Transverse colon (tissue), 4 donors: ENCODE measurements around the gene CCDC3. TPM values are rescaled to one million over a fixed set of nuclear protein-coding genes. Genes with fewer than 3 reads are reported as not detected.

Source experiments
- DNase-seq: peaks from one replicate; pipeline ENCODE4 v3.0.0-alpha.2; 2019
- H3K27ac ChIP-seq, 4 donors: fragments of 200-600 bp; sonication (generic); 2 replicates each; pipeline ENCODE4 v1.5.1; 2016 to 2018; ENCODE audit warnings: inconsistent platforms in 4 of 4
- H3K27me3 ChIP-seq: fragments of 200-600 bp; sonication (generic); 2 replicates; pipeline ENCODE4 v1.5.1; 2017; ENCODE audit warnings: inconsistent platforms
- H3K36me3 ChIP-seq, 4 donors: fragments of 200-600 bp; sonication (generic); 2 replicates each; pipeline ENCODE4 v1.5.1; 2017 to 2019; ENCODE audit warnings: inconsistent platforms in 4 of 4
- H3K4me1 ChIP-seq, 4 donors: fragments of 200-600 bp; sonication (generic); 2 replicates each; pipeline ENCODE4 v1.5.1; 2017 to 2020; ENCODE audit warnings: inconsistent platforms in 4 of 4
- H3K4me3 ChIP-seq, 4 donors: fragments of 200-600 bp; sonication (generic); 1 replicate in 1 of 4; 2 replicates in 3 of 4; pipeline versions ENCODE4 v1.5.1 to v1.6.1; 2017 to 2019; ENCODE audit warnings: inconsistent platforms in 4 of 4
- H3K9me3 ChIP-seq, 2 donors: fragments of 200-600 bp; sonication (generic); 2 replicates each; pipeline ENCODE4 v1.5.1; 2017 to 2019; ENCODE audit warnings: inconsistent platforms in 2 of 2
- EP300 ChIP-seq: sonication (generic); formaldehyde crosslinking; IDR thresholded peaks from one replicate; pipeline ENCODE4 v1.6.1; 2017; ENCODE audit warnings: antibody characterized with exemption, low read depth
- POLR2A ChIP-seq: fragments of 450-650 bp; IDR thresholded peaks from one replicate; pipeline ENCODE4 v1.6.1; 2016; ENCODE audit warnings: antibody characterized with exemption, mild to moderate bottlenecking, moderate library complexity
- POLR2AphosphoS5 ChIP-seq, 3 donors: sonication (generic); formaldehyde crosslinking; IDR thresholded peaks; one replicate each; pipeline ENCODE4 v1.6.1; 2016; ENCODE audit warnings: antibody characterized with exemption in 3 of 3
- WGBS, 2 donors: methylation state at CpG; one replicate each; pipeline ENCODE4 v1.1.5; 2018; ENCODE audit warnings: low coverage in 1 of 2; 5-methylcytosine and 5-hydroxymethylcytosine counted together
- in situ Hi-C, 4 donors: fragments of 200-750 bp; cut with MboI; loops; one replicate each; pipeline versions ENCODE4 v1.15.0 to v1.15.1; 2017; ENCODE audit warnings: low sequenced_read_pairs in 3 of 4, low pct_ligation_motif_present in 1 of 4, low pct_unique_long_range_greater_than_20kb in 1 of 4
- intact Hi-C: fragments of 100-400 bp; cut with DNase I; formaldehyde crosslinking; loops from one replicate; pipeline ENCODE4 v1.15.1; 2023; ENCODE audit warnings: low total_unique reads
- total RNA-seq, 4 donors: library from RNA; depleted of rRNA; stranded (reverse); fragments of >200 nt; gene quantifications; one replicate each; pipeline ENCODE4 v1.1.0, GENCODE V29; 2016
- TF ChIP-seq, protein P1 (sequence below), 5 experiments: fragments of 200-600 bp in 3 of 5; fragments of 450-650 bp in 2 of 5; sonication (generic) in 3 of 5; IDR thresholded peaks; 1 replicate in 2 of 5; 2 replicates in 3 of 5; pipeline ENCODE4 v1.5.1; 2016 to 2017; ENCODE audit warnings: antibody characterized with exemption in 5 of 5, inconsistent platforms in 3 of 5, mild to moderate bottlenecking in 2 of 5, moderate library complexity in 1 of 5

CCDC3 gene
- total RNA-seq, 4 donors from 2014 or later, result 0.75 to 2.2 (median 1.3) TPM

DNA sequence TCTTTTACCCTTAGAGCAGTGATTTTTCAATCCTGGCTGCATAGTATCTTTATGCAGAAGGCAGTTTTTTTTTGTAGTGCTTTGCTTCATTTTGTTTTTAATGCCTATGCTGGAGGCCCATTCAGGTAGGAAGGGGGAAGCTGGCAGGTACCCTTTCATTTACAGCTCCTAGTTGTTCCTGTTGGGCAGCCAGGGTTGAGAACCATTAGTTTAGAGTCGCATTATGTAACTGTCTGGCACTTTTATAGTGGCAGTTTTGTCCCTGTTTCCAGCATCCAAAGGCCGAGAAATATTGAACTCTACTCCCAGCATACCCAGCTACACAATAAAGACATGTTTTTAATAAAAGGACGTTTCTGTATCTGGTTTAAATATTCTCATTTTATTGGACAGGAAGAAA is 110.6 kb downstream of the CCDC3 start:
- WGBS, 2 donors, result 52 to 58% methylated on average over 3 of the region's 3 CpGs
- H3K27ac ChIP-seq, result no peak overlapping the region
- no peaks in the 10 kb centered on the region for H3K36me3 ChIP-seq
- H3K9me3 ChIP-seq, result no peaks in the 10 kb centered on the region
- H3K27me3 ChIP-seq, result no peaks in the 10 kb centered on the region
- in situ Hi-C loops (no loop called here), intact Hi-C loops (no loop called here)
- H3K4me3 ChIP-seq, result no peak overlapping the region
- TF ChIP-seq POLR2AphosphoS5 (IDR thresholded peaks at IDR 0.05) (no peak), POLR2A (no peak), EP300 (no peak)
- TF ChIP-seq, protein P1, sequence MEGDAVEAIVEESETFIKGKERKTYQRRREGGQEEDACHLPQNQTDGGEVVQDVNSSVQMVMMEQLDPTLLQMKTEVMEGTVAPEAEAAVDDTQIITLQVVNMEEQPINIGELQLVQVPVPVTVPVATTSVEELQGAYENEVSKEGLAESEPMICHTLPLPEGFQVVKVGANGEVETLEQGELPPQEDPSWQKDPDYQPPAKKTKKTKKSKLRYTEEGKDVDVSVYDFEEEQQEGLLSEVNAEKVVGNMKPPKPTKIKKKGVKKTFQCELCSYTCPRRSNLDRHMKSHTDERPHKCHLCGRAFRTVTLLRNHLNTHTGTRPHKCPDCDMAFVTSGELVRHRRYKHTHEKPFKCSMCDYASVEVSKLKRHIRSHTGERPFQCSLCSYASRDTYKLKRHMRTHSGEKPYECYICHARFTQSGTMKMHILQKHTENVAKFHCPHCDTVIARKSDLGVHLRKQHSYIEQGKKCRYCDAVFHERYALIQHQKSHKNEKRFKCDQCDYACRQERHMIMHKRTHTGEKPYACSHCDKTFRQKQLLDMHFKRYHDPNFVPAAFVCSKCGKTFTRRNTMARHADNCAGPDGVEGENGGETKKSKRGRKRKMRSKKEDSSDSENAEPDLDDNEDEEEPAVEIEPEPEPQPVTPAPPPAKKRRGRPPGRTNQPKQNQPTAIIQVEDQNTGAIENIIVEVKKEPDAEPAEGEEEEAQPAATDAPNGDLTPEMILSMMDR (IDR thresholded peaks at IDR 0.05), result no peak
- DNase-seq, result no peak
- H3K4me1 ChIP-seq, result no peaks in the 10 kb centered on the region

DNA sequence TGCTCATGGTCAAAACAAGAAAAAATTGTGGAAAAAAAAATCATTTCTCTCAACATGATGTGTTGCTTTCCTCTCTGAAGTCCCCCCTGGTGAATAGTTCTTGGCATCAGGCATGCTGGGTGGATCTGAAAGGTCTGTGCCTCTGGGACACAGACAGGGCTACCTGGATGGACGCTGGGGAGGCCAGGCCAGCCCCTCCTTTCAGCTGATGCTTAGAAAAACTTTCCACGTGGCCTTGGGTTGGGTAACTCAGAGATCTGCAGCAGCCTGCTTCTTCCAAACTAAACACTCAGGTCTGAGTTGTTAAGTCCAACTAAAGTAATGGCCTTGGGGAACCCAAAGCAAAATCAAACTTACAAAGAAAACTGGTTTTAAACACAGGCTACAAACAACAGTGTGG is 113.0 kb downstream of the CCDC3 start:
- Histone ChIP-seq H3K4me1 (no peaks in the 10 kb centered on the region), H3K27ac (no peak overlapping the region), H3K4me3 (no peak overlapping the region), H3K36me3 (no peaks in the 10 kb centered on the region), H3K9me3 (no peaks in the 10 kb centered on the region), H3K27me3 (no peaks in the 10 kb centered on the region)
- DNase-seq, result no peak
- in situ Hi-C loops, result no loop called here
- intact Hi-C loops, result no loop called here
- 72% methylated on average over 2 of the region's 2 CpGs; no CpG with 5 or more reads in 1 of the 2 donors for WGBS, 2 donors
- TF ChIP-seq EP300 (no peak), POLR2A (no peak), POLR2AphosphoS5 (IDR thresholded peaks at IDR 0.05) (no peak)
- TF ChIP-seq, protein P1 (IDR thresholded peaks at IDR 0.05), result no peak

DNA sequence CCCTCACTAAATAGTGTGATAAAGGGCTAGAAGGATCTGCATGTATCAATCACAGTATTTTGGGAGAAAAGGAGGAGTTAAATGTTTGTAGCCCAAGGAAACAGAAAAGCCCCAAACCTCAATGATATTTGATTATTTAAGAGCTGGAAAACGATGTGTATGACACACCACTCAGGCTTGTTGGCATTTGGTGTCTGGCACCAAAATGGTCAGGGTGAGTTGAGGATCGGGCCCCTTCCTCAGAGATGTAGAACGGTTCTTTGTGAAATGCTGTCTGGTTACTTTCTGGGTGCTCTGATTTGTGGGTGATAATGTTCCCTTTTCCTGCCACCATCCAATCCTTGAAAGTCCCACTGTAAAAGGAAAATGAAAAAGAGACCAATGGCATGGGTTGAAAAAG is 113.7 kb downstream of the CCDC3 start:
- in situ Hi-C loops, result no loop called here
- TF ChIP-seq POLR2A, result no peak
- no peak for TF ChIP-seq EP300
- TF ChIP-seq POLR2AphosphoS5 (IDR thresholded peaks at IDR 0.05), result no peak

DNA sequence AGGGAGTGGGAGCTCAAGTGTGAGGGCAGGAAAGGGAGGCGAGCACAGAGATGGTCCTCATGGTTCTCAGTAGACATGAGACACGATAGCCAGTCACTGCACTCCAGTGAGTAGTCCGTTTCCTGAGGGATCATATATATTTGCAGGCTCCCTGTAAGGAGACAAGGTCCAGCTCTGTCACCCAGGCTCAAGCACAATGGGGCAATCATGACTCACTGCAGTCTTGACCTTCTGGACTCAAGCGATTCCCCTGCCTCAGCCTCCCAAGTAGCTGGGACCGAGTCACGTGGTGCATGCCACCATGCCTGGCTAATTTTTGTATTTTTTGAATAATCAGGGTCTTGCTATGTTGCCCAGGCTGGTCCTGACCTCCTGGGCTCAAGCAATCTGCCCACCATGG is 116.7 kb downstream of the CCDC3 start:
- TF ChIP-seq POLR2AphosphoS5 (IDR thresholded peaks at IDR 0.05) (no peak), POLR2A (no peak), EP300 (no peak)
- TF ChIP-seq, protein P1 (IDR thresholded peaks at IDR 0.05), result no peak
- no peak for DNase-seq
- no peaks in the 10 kb centered on the region for H3K27me3 ChIP-seq
- in situ Hi-C loops (no loop called here), intact Hi-C loops (no loop called here)
- no peak overlapping the region for H3K27ac ChIP-seq
- H3K4me3 ChIP-seq, result no peak overlapping the region
- no peaks in the 10 kb centered on the region for H3K9me3 ChIP-seq
- H3K4me1 ChIP-seq, result no peaks in the 10 kb centered on the region
- H3K36me3 ChIP-seq, result no peaks in the 10 kb centered on the region
- 80 to 82% methylated on average over 3 to 6 of the region's 6 CpGs for WGBS, 2 donors

More for the DNA sequence above, 113.7 kb downstream of the CCDC3 start:
- no peak for DNase-seq
- 70 to 87% methylated on average over 3 of the region's 3 CpGs for WGBS, 2 donors
- Histone ChIP-seq H3K27me3 (no peaks in the 10 kb centered on the region), H3K4me1 (no peaks in the 10 kb centered on the region), H3K36me3 (no peaks in the 10 kb centered on the region), H3K27ac (no peak overlapping the region), H3K9me3 (no peaks in the 10 kb centered on the region), H3K4me3 (no peak overlapping the region)
- intact Hi-C loops, result no loop called here

DNA sequence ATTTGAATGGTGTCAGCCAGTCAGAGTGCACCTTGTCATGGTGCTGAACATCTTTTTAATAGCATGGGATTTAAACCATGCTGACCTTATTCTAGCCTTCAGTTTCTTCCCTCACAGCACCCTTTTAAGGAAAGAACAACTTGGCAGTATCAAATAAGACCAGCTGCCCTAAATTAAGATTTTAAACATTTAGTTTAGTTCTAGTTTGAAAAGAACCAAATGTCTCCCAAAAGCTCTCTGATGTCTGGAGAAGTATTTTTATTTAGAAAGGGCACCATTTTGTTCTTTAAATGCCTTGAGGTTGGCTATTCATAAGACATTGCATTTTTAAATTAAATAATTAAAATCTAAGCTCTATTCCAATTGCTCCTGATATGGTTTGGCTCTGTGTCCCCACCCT is 121.1 kb downstream of the CCDC3 start:
- no peak for DNase-seq
- no peak overlapping the region for H3K27ac ChIP-seq
- no peak overlapping the region for H3K4me3 ChIP-seq
- TF ChIP-seq, protein P1 (IDR thresholded peaks at IDR 0.05), result no peak
- TF ChIP-seq POLR2AphosphoS5 (IDR thresholded peaks at IDR 0.05) (no peak), POLR2A (no peak), EP300 (no peak)
- H3K27me3 ChIP-seq, result peaks cover 5% of the 10 kb centered on the region
- H3K36me3 ChIP-seq, result no peaks in the 10 kb centered on the region
- no peaks in the 10 kb centered on the region for H3K9me3 ChIP-seq
- in situ Hi-C loops (no loop called here), intact Hi-C loops (no loop called here)
- no peaks in the 10 kb centered on the region for H3K4me1 ChIP-seq
